ENCODE results near the gene DIS3L2.
A peak's percentile ranks its signal among the peaks of the same experiment; 100 is the strongest.

Gene DIS3L2

DNA sequence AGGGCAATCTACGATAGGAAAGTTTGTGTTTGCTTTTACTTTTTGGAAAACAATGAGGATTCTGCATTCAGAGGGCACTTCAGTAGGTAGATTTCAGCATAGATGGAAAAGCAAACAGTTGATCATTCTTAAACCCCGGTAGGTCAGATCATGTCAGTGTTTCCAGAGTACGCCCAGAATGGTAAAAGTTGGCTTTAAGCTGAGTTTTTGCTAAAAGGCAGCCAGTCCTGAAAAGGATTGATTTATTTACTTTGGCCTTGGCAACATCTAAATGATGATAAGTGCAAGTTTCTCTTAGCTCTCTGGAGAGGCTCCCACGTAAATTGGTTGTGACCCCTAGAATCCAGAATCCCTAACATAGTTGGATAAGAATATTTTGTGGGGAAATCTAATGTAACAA, 168.0 kb downstream of the DIS3L2 start:
- no peak for DNase-seq (ENCODE audit: extremely low read depth, low read depth)
- H3K4me3 ChIP-seq (replicated peaks; ENCODE audit: low read depth, low read length): no peak overlapping the region
- TF ChIP-seq, protein P1, sequence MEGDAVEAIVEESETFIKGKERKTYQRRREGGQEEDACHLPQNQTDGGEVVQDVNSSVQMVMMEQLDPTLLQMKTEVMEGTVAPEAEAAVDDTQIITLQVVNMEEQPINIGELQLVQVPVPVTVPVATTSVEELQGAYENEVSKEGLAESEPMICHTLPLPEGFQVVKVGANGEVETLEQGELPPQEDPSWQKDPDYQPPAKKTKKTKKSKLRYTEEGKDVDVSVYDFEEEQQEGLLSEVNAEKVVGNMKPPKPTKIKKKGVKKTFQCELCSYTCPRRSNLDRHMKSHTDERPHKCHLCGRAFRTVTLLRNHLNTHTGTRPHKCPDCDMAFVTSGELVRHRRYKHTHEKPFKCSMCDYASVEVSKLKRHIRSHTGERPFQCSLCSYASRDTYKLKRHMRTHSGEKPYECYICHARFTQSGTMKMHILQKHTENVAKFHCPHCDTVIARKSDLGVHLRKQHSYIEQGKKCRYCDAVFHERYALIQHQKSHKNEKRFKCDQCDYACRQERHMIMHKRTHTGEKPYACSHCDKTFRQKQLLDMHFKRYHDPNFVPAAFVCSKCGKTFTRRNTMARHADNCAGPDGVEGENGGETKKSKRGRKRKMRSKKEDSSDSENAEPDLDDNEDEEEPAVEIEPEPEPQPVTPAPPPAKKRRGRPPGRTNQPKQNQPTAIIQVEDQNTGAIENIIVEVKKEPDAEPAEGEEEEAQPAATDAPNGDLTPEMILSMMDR (IDR thresholded peaks at IDR 0.05; ENCODE audit: low read depth, low read length, missing control alignments): no peak

DNA sequence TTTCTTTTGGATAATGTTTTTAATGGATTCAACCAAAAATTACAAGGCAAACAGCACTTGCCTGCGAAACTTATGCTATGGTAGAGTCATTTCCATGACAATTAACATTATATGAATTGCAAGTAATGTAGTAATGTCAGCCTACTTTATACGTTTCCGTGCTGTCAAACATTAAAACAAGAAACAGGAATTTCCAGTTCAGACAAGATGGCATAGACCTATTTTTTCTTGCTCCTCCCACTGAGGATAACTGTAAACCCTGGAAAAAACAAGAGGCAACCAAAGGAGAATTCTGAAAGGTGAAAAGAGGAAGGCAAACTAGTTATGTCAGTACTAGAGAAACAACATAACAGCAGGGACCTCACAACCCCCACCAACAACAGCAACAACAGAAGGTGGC, 170.7 kb downstream of the DIS3L2 start:
- TF ChIP-seq, protein P1 (IDR thresholded peaks at IDR 0.05; ENCODE audit: low read depth, low read length, missing control alignments): no peak
- DNase-seq (ENCODE audit: extremely low read depth, low read depth): no peak
- H3K4me3 ChIP-seq (replicated peaks; ENCODE audit: low read depth, low read length): no peak overlapping the region

DNA sequence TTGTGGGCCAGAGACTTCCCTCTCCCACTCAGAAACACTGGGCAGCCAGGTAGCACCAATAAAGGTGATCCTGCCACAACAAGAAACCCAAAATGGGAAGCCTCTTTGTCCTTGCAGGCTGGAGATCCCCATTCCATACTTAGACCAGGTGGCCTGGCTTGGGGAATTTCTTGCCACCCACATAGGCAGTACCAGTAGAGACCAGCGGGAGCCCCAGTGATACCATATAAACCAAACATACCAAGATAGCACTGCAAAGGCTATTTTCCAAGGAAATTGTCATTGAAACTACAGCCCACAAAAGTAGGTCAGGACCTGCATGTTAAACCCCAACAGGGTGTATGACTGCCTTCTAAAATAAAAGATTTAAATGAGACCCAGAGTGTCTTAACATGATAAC, 171.6 kb downstream of the DIS3L2 start:
- TF ChIP-seq, protein P1 (IDR thresholded peaks at IDR 0.05; ENCODE audit: low read depth, low read length, missing control alignments): peak; percentile 4
- H3K4me3 ChIP-seq (replicated peaks; ENCODE audit: low read depth, low read length): no peak overlapping the region
- no peak for DNase-seq (ENCODE audit: extremely low read depth, low read depth)

DNA sequence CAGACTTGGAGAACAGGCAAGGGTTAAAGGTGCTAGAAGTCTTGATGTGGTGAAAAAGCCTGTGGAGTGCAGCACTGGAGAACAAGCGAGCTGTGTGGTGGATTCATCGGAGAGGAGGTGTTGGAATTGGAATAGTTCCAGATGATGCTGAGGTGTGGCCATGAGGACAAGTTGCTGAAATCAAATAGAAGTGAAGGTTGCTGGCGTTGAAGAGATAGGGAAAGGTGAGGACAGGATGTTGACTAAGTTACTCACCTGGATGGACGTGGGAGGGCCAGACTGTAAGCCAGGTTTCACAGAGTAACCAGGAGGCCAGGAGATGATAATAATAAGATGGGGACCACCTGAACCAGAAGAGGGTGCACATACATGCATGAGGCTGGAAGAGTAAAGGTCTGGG, 173.4 kb downstream of the DIS3L2 start:
- DNase-seq (ENCODE audit: extremely low read depth, low read depth): no peak
- TF ChIP-seq, protein P1 (IDR thresholded peaks at IDR 0.05; ENCODE audit: low read depth, low read length, missing control alignments): no peak
- no peak overlapping the region for H3K4me3 ChIP-seq (replicated peaks; ENCODE audit: low read depth, low read length)

DNA sequence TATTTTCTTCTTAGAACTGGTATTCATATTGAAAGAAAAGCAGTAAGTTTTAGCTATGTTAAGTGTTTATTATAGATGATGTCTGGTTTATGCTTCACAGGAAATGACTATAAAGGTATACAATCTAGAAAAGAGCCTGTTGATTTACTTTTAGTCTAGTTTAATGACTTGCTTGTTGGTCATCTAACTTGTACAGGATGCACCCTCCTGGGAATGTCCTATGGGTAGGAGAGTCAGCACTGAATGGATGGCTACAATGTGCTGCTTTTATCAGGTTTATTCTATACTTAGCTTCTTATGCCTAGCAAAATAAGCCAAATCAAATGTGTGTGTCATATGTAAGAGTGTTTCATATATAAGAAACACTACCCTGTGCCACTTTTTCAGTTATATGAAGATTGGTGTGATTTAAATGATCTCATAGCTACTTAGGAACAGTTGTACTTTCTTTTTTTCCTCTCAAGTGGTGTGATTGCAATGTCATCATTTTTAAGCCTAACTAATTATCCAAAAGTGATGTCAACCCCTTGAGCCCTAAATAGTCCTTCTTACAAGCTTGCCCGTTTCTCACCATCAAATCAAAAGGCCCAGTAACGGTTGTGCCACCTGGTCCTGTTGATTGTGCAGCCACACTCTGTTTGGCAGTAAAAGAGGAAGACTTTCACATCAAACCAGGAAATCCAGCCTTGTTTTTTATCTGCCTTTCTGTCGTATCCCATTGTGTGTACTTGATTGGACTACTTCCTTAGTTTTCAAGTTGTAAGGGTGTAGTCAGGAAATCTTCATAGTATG, 176.0 kb downstream of the DIS3L2 start:
- TF ChIP-seq, protein P1 (IDR thresholded peaks at IDR 0.05; ENCODE audit: low read depth, low read length, missing control alignments): no peak
- DNase-seq (ENCODE audit: extremely low read depth, low read depth): no peak

DNA sequence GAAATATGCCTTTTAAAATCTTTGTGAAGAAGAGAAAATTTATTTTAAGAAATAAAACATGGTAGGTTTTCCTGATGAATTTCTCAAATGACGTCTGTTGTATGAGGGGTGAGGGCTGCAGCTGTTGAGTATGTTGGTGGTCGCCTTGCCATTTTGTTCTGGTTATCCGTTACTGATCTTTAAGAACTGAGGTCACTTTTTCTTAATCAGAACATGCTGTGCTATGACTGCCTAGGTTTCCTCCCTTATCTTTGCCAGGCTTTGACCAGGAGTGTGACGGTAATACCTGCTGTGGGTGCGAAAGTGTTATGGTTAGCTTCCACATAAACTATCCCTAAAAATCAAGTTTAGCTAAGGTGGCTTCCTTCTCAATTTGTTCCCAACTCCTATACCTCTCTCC, 176.9 kb downstream of the DIS3L2 start:
- no peak overlapping the region for H3K4me3 ChIP-seq (replicated peaks; ENCODE audit: low read depth, low read length)
- DNase-seq (ENCODE audit: extremely low read depth, low read depth): no peak
- TF ChIP-seq, protein P1 (IDR thresholded peaks at IDR 0.05; ENCODE audit: low read depth, low read length, missing control alignments): no peak

More for the DNA sequence above, 176.0 kb downstream of the DIS3L2 start:
- H3K4me3 ChIP-seq (replicated peaks; ENCODE audit: low read depth, low read length): no peak overlapping the region

Measured in HFF-Myc (cell line).